HG02943 (cell line): Measurements from ENCODE around the gene MT2A.

Experiments
- ATAC-seq: cut with Tn5 transposase; IDR thresholded peaks from one replicate; pipeline ENCODE4 v1.9.1; 2021; ENCODE audit warnings: mild to moderate bottlenecking, low read depth, moderate library complexity; ENCODE audit not compliant: unreplicated experiment

The MT2A gene

GRCh38 chr16:56594292-56594619, 14.1 kb upstream of the MT2A start:
- no peak for ATAC-seq

GRCh38 chr16:56600398-56600999, 7.9 kb upstream of the MT2A start:
- ATAC-seq = no peak

- no peak for ATAC-seq
Measured at GRCh38 chr16:56601325-56601724, 7.1 kb upstream of the MT2A start.

- ATAC-seq = no peak
Measured at GRCh38 chr16:56603589-56603988, 4.8 kb upstream of the MT2A start.

- no peak for ATAC-seq
Measured at GRCh38 chr16:56604966-56605365, 3.4 kb upstream of the MT2A start.

GRCh38 chr16:56605475-56605874, 2.9 kb upstream of the MT2A start:
- no peak for ATAC-seq

- ATAC-seq = no peak
Measured at GRCh38 chr16:56606071-56606475, 2.3 kb upstream of the MT2A start.

- no peak for ATAC-seq
Measured at GRCh38 chr16:56606476-56607108, 1.8 kb upstream of the MT2A start.

GRCh38 chr16:56607109-56607618, 1.2 kb upstream of the MT2A start:
- no peak for ATAC-seq

- no peak for ATAC-seq
Measured at GRCh38 chr16:56607675-56608042, 725 bp upstream of the MT2A start.

GRCh38 chr16:56608876-56609462, 585 bp downstream of the MT2A start:
- ATAC-seq = peak; percentile 11

- ATAC-seq = peak; percentile 51
Measured at GRCh38 chr16:56609463-56609921, 1.1 kb downstream of the MT2A start.

GRCh38 chr16:56610017-56610608, 1.7 kb downstream of the MT2A start:
- no peak for ATAC-seq

GRCh38 chr16:56610609-56611111, 2.3 kb downstream of the MT2A start:
- no peak for ATAC-seq

GRCh38 chr16:56611281-56611833, 3.0 kb downstream of the MT2A start:
- no peak for ATAC-seq

- no peak for ATAC-seq
Measured at GRCh38 chr16:56613706-56614105, 5.3 kb downstream of the MT2A start.

GRCh38 chr16:56614549-56614991, 6.2 kb downstream of the MT2A start:
- ATAC-seq = no peak

GRCh38 chr16:56615353-56615752, 7.0 kb downstream of the MT2A start:
- ATAC-seq = no peak

GRCh38 chr16:56616608-56617211, 8.3 kb downstream of the MT2A start:
- ATAC-seq = no peak

GRCh38 chr16:56617212-56618085, 9.1 kb downstream of the MT2A start:
- no peak for ATAC-seq
